GM08714 (cell line): ENCODE results near the gene GRB2.
"Not testable (repeated sequence)": the region's sequence is repeated elsewhere in the genome, so short reads cannot be mapped to it uniquely, and the experiment has no call there.

Experiments used
- H3K4me3 ChIP-seq: fragments of 200-500 bp; sonication (Bioruptor generic); 2 replicates; pipeline ENCODE4 v1.5.1; 2014; ENCODE audit warnings: mild to moderate bottlenecking, low read length, inconsistent platforms
- ZNF274 ChIP-seq: IDR thresholded peaks from 2 replicates; pipeline ENCODE4 v1.6.1; 2012; ENCODE audit warnings: mild to moderate bottlenecking, low read depth, low read length

GRB2 gene

GRCh38 chr17:75317671-75318070, 87.8 kb downstream of the GRB2 start:
- no peak overlapping the region for H3K4me3 ChIP-seq

GRCh38 chr17:75316253-75316652, 89.2 kb downstream of the GRB2 start:
- H3K4me3 ChIP-seq: no peak overlapping the region
- no peak for TF ChIP-seq ZNF274

More at GRCh38 chr17:75317671-75318070, 87.8 kb downstream of the GRB2 start:
- no peak for TF ChIP-seq ZNF274

GRCh38 chr17:75315541-75316243, 89.8 kb downstream of the GRB2 start:
- TF ChIP-seq ZNF274: no peak

GRCh38 chr17:75313941-75314551, 91.4 kb downstream of the GRB2 start:
- TF ChIP-seq ZNF274: no peak

More at GRCh38 chr17:75315541-75316243, 89.8 kb downstream of the GRB2 start:
- H3K4me3 ChIP-seq: no peak overlapping the region

GRCh38 chr17:75308732-75309629, 96.5 kb downstream of the GRB2 start:
- TF ChIP-seq ZNF274: no peak

More at GRCh38 chr17:75313941-75314551, 91.4 kb downstream of the GRB2 start:
- no peak overlapping the region for H3K4me3 ChIP-seq

GRCh38 chr17:75307957-75308731, 97.3 kb downstream of the GRB2 start:
- TF ChIP-seq ZNF274: no peak

More at GRCh38 chr17:75308732-75309629, 96.5 kb downstream of the GRB2 start:
- H3K4me3 ChIP-seq: no peak overlapping the region

GRCh38 chr17:75301502-75302206, 103.8 kb downstream of the GRB2 start:
- no peak for TF ChIP-seq ZNF274
- H3K4me3 ChIP-seq: no peak overlapping the region

More at GRCh38 chr17:75307957-75308731, 97.3 kb downstream of the GRB2 start:
- H3K4me3 ChIP-seq: no peak overlapping the region

- no peak for TF ChIP-seq ZNF274
Observed at GRCh38 chr17:75301049-75301448, 104.4 kb downstream of the GRB2 start.

GRCh38 chr17:75300280-75300679, 105.2 kb downstream of the GRB2 start:
- H3K4me3 ChIP-seq: no peak overlapping the region
- no peak for TF ChIP-seq ZNF274

More at GRCh38 chr17:75301049-75301448, 104.4 kb downstream of the GRB2 start:
- no peak overlapping the region for H3K4me3 ChIP-seq

- peak overlapping the region; percentile 50; the same call in 1 of the 2 replicates for H3K4me3 ChIP-seq
- TF ChIP-seq ZNF274: no peak
Observed at GRCh38 chr17:75295201-75296158, 110.0 kb downstream of the GRB2 start.

- H3K4me3 ChIP-seq: not testable (repeated sequence)
Observed at GRCh38 chr17:75292810-75293448, 112.5 kb downstream of the GRB2 start.
